Uterus (tissue), 2 donors: Measurements from ENCODE around the gene CAMTA1.

Source experiments
- CTCF ChIP-seq, 4 experiments: fragments of 200-600 bp in 2 of 4; fragments of 450-650 bp in 2 of 4; sonication (generic) in 2 of 4; IDR thresholded peaks; one replicate each; pipeline ENCODE4 v1.5.1; 2016 to 2019; ENCODE audit warnings: antibody characterized with exemption in 4 of 4, mild to moderate bottlenecking in 2 of 4, moderate library complexity in 1 of 4
- POLR2A ChIP-seq, 2 donors: fragments of 450-650 bp; IDR thresholded peaks; one replicate each; pipeline ENCODE4 v1.6.1; 2016; ENCODE audit warnings: antibody characterized with exemption in 2 of 2, mild to moderate bottlenecking in 1 of 2, moderate library complexity in 1 of 2

DNA sequence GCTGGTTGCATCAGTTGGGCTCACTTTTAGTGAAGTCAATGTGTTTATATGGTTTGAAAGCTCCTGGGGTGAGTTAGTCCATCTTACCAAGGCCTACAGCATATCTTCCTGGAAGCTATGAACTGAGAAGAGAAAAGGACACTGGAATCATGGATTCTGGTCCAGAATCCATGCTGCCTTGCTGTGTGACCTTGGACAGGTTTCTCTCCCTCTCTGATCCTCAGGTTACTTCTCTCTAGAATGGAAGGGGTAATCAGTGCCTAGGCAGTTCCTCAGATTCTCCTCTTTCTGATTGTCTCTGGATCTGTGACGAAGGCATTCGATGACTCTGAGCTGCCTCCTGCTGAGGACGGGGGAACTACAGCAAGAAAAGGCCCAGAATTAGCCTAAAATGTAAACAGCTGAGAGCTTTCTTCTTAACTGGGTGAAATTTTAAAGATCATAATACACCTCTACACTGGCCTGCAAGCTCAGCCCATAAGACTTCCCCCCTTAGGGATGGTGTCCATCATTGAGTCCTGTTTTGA, 560.9 kb downstream of the CAMTA1 start:
- TF ChIP-seq CTCF (IDR thresholded peaks at IDR 0.05) (no peak), POLR2A (IDR thresholded peaks at IDR 0.05) (no peak)
